Astrocyte (in vitro differentiated cells and primary cell): ENCODE results near the gene IER5L.

Source experiments
- EZH2 ChIP-seq: IDR thresholded peaks from 2 replicates; pipeline ENCODE4 v1.6.1; 2012; ENCODE audit warnings: mild to moderate bottlenecking, low read length, inconsistent platforms; ENCODE audit not compliant: insufficient read depth
- TF ChIP-seq, protein P1 (sequence below): IDR thresholded peaks from 2 replicates; pipeline ENCODE4 v1.5.1; 2011; ENCODE audit warnings: low read depth, mild to moderate bottlenecking, inconsistent platforms, low read length, moderate library complexity; ENCODE audit not compliant: insufficient read depth

- TF ChIP-seq, protein P1, sequence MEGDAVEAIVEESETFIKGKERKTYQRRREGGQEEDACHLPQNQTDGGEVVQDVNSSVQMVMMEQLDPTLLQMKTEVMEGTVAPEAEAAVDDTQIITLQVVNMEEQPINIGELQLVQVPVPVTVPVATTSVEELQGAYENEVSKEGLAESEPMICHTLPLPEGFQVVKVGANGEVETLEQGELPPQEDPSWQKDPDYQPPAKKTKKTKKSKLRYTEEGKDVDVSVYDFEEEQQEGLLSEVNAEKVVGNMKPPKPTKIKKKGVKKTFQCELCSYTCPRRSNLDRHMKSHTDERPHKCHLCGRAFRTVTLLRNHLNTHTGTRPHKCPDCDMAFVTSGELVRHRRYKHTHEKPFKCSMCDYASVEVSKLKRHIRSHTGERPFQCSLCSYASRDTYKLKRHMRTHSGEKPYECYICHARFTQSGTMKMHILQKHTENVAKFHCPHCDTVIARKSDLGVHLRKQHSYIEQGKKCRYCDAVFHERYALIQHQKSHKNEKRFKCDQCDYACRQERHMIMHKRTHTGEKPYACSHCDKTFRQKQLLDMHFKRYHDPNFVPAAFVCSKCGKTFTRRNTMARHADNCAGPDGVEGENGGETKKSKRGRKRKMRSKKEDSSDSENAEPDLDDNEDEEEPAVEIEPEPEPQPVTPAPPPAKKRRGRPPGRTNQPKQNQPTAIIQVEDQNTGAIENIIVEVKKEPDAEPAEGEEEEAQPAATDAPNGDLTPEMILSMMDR = no peak
- TF ChIP-seq EZH2 = no peak
Observed at GRCh38 chr9:129210125-129210524, 32.1 kb upstream of the IER5L start.
